ENCODE measurements around the gene TIAM2. TPM values are rescaled to one million over a fixed set of nuclear protein-coding genes. Genes with fewer than 3 reads are reported as not detected.

The TIAM2 gene
- total RNA-seq, 2 experiments from 2014 or later = 4.4 to 5.3 TPM

DNA sequence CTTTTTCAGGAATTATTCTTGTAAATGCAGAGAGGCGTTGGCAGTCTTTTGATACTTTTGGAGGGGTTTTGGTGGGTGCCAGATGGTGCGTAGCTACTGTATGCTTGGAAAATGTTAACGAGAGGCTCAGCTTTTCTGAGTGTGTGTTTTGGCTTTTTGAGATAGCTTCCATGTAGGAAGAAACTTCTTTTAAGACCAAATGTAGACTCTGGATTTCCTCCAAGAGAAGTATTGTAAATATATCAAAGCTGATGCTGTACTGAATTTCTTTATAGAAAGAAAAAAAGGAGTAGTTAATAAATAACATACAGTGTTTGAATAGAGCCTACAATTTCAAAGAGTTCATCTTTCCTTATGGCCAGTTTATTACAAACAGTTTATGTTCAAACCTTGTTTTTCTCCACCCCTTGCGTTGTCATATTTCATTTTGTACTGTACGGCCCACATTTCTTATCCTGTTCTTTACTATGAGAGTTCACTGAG lies 16.7 kb downstream of the TIAM2 start:
- Histone ChIP-seq H3K4me1 (ENCODE audit: insufficient read depth, low read length) (no peaks in the 10 kb centered on the region), H3K27me3 (ENCODE audit: control insufficient read depth in 1 of 2, insufficient read depth in 2 of 2, low read length in 2 of 2) (no peaks in the 10 kb centered on the region), H3K27ac (ENCODE audit: low read depth in 1 of 2, low read length in 2 of 2) (no peak overlapping the region), H3K4me3 (ENCODE audit: low read length) (no peak overlapping the region), H3K9me3 (ENCODE audit: control insufficient read depth in 1 of 2, insufficient read depth in 1 of 2, low read length in 2 of 2) (no peaks in the 10 kb centered on the region), H3K36me3 (ENCODE audit: insufficient read depth, low read length) (no peaks in the 10 kb centered on the region)
- Mint-ChIP-seq H3K9me3 (no peaks in the 10 kb centered on the region), H3K27me3 (no peaks in the 10 kb centered on the region), H3K36me3 (ENCODE audit: low read depth) (no peaks in the 10 kb centered on the region), H3K4me1 (ENCODE audit: low read depth) (no peaks in the 10 kb centered on the region), H3K4me3 (no peak overlapping the region), H3K27ac (no peak overlapping the region)
- ChIA-PET CTCF (no interaction called here), POLR2A (no interaction called here)
- intact Hi-C loops (cut with DNase I, micrococcal nuclease) = no loop called here
- ATAC-seq (ENCODE audit: poor library complexity) = no peak
- no peak for DNase-seq
- TF ChIP-seq, protein P1, sequence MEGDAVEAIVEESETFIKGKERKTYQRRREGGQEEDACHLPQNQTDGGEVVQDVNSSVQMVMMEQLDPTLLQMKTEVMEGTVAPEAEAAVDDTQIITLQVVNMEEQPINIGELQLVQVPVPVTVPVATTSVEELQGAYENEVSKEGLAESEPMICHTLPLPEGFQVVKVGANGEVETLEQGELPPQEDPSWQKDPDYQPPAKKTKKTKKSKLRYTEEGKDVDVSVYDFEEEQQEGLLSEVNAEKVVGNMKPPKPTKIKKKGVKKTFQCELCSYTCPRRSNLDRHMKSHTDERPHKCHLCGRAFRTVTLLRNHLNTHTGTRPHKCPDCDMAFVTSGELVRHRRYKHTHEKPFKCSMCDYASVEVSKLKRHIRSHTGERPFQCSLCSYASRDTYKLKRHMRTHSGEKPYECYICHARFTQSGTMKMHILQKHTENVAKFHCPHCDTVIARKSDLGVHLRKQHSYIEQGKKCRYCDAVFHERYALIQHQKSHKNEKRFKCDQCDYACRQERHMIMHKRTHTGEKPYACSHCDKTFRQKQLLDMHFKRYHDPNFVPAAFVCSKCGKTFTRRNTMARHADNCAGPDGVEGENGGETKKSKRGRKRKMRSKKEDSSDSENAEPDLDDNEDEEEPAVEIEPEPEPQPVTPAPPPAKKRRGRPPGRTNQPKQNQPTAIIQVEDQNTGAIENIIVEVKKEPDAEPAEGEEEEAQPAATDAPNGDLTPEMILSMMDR (IDR thresholded peaks at IDR 0.05) = no peak

DNA sequence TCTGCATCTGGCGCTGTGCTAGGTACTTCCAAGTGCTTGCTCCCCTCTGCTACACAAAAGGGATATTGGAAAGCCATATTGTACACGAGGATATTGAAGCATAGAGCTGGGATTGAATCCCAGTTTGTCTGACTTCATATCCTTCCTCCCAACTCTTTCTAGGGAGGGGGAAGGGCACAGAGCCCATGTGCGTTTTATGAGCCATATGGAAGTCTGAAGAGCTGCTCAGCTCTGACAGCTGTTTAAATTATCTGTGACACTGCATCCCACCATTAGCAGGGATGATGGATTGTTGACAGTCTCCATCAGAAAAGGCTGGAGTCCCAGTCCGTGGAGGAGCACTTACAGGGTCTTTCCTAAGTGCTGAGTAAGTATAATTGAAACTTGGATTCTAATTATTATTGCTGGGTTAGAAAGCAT lies 18.4 kb downstream of the TIAM2 start:
- TF ChIP-seq, protein P1 (IDR thresholded peaks at IDR 0.05) = no peak
- ATAC-seq (ENCODE audit: poor library complexity) = no peak
- no peaks in the 10 kb centered on the region for H3K36me3 Mint-ChIP-seq (ENCODE audit: low read depth)
- Histone ChIP-seq H3K4me1 (ENCODE audit: insufficient read depth, low read length) (no peaks in the 10 kb centered on the region), H3K4me3 (ENCODE audit: low read length) (no peak overlapping the region), H3K36me3 (ENCODE audit: insufficient read depth, low read length) (no peaks in the 10 kb centered on the region), H3K27ac (ENCODE audit: low read depth in 1 of 2, low read length in 2 of 2) (no peak overlapping the region), H3K9me3 (ENCODE audit: control insufficient read depth in 1 of 2, insufficient read depth in 1 of 2, low read length in 2 of 2) (no peaks in the 10 kb centered on the region), H3K27me3 (ENCODE audit: control insufficient read depth in 1 of 2, insufficient read depth in 2 of 2, low read length in 2 of 2) (no peaks in the 10 kb centered on the region)
- H3K4me1 Mint-ChIP-seq (ENCODE audit: low read depth) = no peaks in the 10 kb centered on the region
- H3K27me3 Mint-ChIP-seq = no peaks in the 10 kb centered on the region
- H3K9me3 Mint-ChIP-seq = no peaks in the 10 kb centered on the region
- no peak for DNase-seq
- ChIA-PET POLR2A (no interaction called here), CTCF (no interaction called here)
- H3K4me3 Mint-ChIP-seq = no peak overlapping the region
- intact Hi-C loops (cut with DNase I, micrococcal nuclease) = no loop called here
- H3K27ac Mint-ChIP-seq = no peak overlapping the region

DNA sequence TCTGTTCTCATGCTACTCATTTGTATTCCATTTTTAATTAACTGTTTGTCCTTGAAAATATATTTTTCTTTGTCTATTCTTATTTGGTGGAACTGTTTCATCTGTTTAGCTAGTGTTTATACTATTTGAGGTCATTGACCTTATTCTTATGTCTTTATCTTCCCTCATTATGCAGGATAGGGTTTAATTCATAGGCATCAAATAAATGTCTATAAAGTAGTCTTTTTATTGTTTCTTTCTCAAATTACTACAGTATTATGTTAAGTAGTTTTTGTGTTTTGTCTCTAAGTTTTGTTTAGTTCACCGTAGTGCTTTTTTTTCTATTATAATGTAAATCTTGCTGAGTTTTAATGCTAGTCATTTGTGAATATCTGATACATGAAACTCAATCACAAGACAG lies 19.0 kb downstream of the TIAM2 start:
- TF ChIP-seq, protein P1 (IDR thresholded peaks at IDR 0.05) = no peak
- Mint-ChIP-seq H3K4me1 (ENCODE audit: low read depth) (no peaks in the 10 kb centered on the region), H3K27ac (no peak overlapping the region), H3K36me3 (ENCODE audit: low read depth) (no peaks in the 10 kb centered on the region), H3K4me3 (no peak overlapping the region), H3K9me3 (no peaks in the 10 kb centered on the region), H3K27me3 (no peaks in the 10 kb centered on the region)
- Histone ChIP-seq H3K9me3 (ENCODE audit: control insufficient read depth in 1 of 2, insufficient read depth in 1 of 2, low read length in 2 of 2) (no peaks in the 10 kb centered on the region), H3K27ac (ENCODE audit: low read depth in 1 of 2, low read length in 2 of 2) (no peak overlapping the region), H3K4me1 (ENCODE audit: insufficient read depth, low read length) (no peaks in the 10 kb centered on the region), H3K4me3 (ENCODE audit: low read length) (no peak overlapping the region), H3K36me3 (ENCODE audit: insufficient read depth, low read length) (no peaks in the 10 kb centered on the region), H3K27me3 (ENCODE audit: control insufficient read depth in 1 of 2, insufficient read depth in 2 of 2, low read length in 2 of 2) (no peaks in the 10 kb centered on the region)
- intact Hi-C loops (cut with DNase I, micrococcal nuclease) = no loop called here
- DNase-seq (no peak), ATAC-seq (ENCODE audit: poor library complexity) (no peak)
- ChIA-PET CTCF (no interaction called here), POLR2A (no interaction called here)

Data from CD4-positive, alpha-beta T cell (primary cell).